ENCODE data around the gene KIF26B.
"Not testable (repeated sequence)": the region's sequence is repeated elsewhere in the genome, so short reads cannot be mapped to it uniquely, and the experiment has no call there.

KIF26B gene

GRCh38 chr1:245710961-245711903, 556.4 kb downstream of the KIF26B start:
- Histone ChIP-seq H3K36me3 (ENCODE audit: control insufficient read depth, insufficient read depth, low read length) (no peaks in the 10 kb centered on the region), H3K9me3 (ENCODE audit: control insufficient read depth, low read length) (no peaks in the 10 kb centered on the region), H3K4me1 (ENCODE audit: control insufficient read depth, insufficient read depth, low read length) (no peaks in the 10 kb centered on the region), H3K9ac (ENCODE audit: low read length) (no peak overlapping the region), H3K4me3 (ENCODE audit: low read length) (no peak overlapping the region), H3K27me3 (ENCODE audit: control insufficient read depth, insufficient read depth, low read length) (no peaks in the 10 kb centered on the region)

GRCh38 chr1:245714027-245714426, 559.2 kb downstream of the KIF26B start:
- not testable (repeated sequence) for H3K4me1 ChIP-seq (ENCODE audit: control insufficient read depth, insufficient read depth, low read length); H3K9me3 ChIP-seq (ENCODE audit: control insufficient read depth, low read length); H3K27me3 ChIP-seq (ENCODE audit: control insufficient read depth, insufficient read depth, low read length); H3K36me3 ChIP-seq (ENCODE audit: control insufficient read depth, insufficient read depth, low read length); H3K4me3 ChIP-seq (ENCODE audit: low read length); H3K9ac ChIP-seq (ENCODE audit: low read length)

GRCh38 chr1:245715291-245715701, 560.5 kb downstream of the KIF26B start:
- Histone ChIP-seq H3K36me3 (ENCODE audit: control insufficient read depth, insufficient read depth, low read length) (no peaks in the 10 kb centered on the region), H3K9ac (ENCODE audit: low read length) (no peak overlapping the region), H3K27me3 (ENCODE audit: control insufficient read depth, insufficient read depth, low read length) (no peaks in the 10 kb centered on the region), H3K9me3 (ENCODE audit: control insufficient read depth, low read length) (no peaks in the 10 kb centered on the region), H3K4me1 (ENCODE audit: control insufficient read depth, insufficient read depth, low read length) (no peaks in the 10 kb centered on the region), H3K4me3 (ENCODE audit: low read length) (no peak overlapping the region)

GRCh38 chr1:245715970-245716369, 561.2 kb downstream of the KIF26B start:
- Histone ChIP-seq H3K4me3 (ENCODE audit: low read length) (no peak overlapping the region), H3K9ac (ENCODE audit: low read length) (no peak overlapping the region), H3K4me1 (ENCODE audit: control insufficient read depth, insufficient read depth, low read length) (no peaks in the 10 kb centered on the region), H3K27me3 (ENCODE audit: control insufficient read depth, insufficient read depth, low read length) (no peaks in the 10 kb centered on the region), H3K36me3 (ENCODE audit: control insufficient read depth, insufficient read depth, low read length) (no peaks in the 10 kb centered on the region), H3K9me3 (ENCODE audit: control insufficient read depth, low read length) (no peaks in the 10 kb centered on the region)

- Histone ChIP-seq H3K9ac (ENCODE audit: low read length) (no peak overlapping the region), H3K27me3 (ENCODE audit: control insufficient read depth, insufficient read depth, low read length) (no peaks in the 10 kb centered on the region), H3K4me1 (ENCODE audit: control insufficient read depth, insufficient read depth, low read length) (no peaks in the 10 kb centered on the region), H3K4me3 (ENCODE audit: low read length) (no peak overlapping the region), H3K36me3 (ENCODE audit: control insufficient read depth, insufficient read depth, low read length) (no peaks in the 10 kb centered on the region), H3K9me3 (ENCODE audit: control insufficient read depth, low read length) (no peaks in the 10 kb centered on the region)
Observed at GRCh38 chr1:245716561-245716960, 561.8 kb downstream of the KIF26B start.

GRCh38 chr1:245717611-245718010, 562.8 kb downstream of the KIF26B start:
- Histone ChIP-seq H3K27me3 (ENCODE audit: control insufficient read depth, insufficient read depth, low read length) (no peaks in the 10 kb centered on the region), H3K9ac (ENCODE audit: low read length) (no peak overlapping the region), H3K4me3 (ENCODE audit: low read length) (no peak overlapping the region), H3K9me3 (ENCODE audit: control insufficient read depth, low read length) (no peaks in the 10 kb centered on the region), H3K36me3 (ENCODE audit: control insufficient read depth, insufficient read depth, low read length) (no peaks in the 10 kb centered on the region), H3K4me1 (ENCODE audit: control insufficient read depth, insufficient read depth, low read length) (no peaks in the 10 kb centered on the region)

GRCh38 chr1:245718123-245718522, 563.3 kb downstream of the KIF26B start:
- Histone ChIP-seq H3K27me3 (ENCODE audit: control insufficient read depth, insufficient read depth, low read length) (no peaks in the 10 kb centered on the region), H3K9me3 (ENCODE audit: control insufficient read depth, low read length) (no peaks in the 10 kb centered on the region), H3K4me3 (ENCODE audit: low read length) (no peak overlapping the region)

GRCh38 chr1:245718951-245719350, 564.2 kb downstream of the KIF26B start:
- Histone ChIP-seq H3K36me3 (ENCODE audit: control insufficient read depth, insufficient read depth, low read length) (no peaks in the 10 kb centered on the region), H3K27me3 (ENCODE audit: control insufficient read depth, insufficient read depth, low read length) (no peaks in the 10 kb centered on the region), H3K4me1 (ENCODE audit: control insufficient read depth, insufficient read depth, low read length) (no peaks in the 10 kb centered on the region), H3K9ac (ENCODE audit: low read length) (no peak overlapping the region), H3K4me3 (ENCODE audit: low read length) (no peak overlapping the region), H3K9me3 (ENCODE audit: control insufficient read depth, low read length) (no peaks in the 10 kb centered on the region)

More at GRCh38 chr1:245718123-245718522, 563.3 kb downstream of the KIF26B start:
- H3K9ac ChIP-seq (ENCODE audit: low read length), result no peak overlapping the region
- no peaks in the 10 kb centered on the region for H3K36me3 ChIP-seq (ENCODE audit: control insufficient read depth, insufficient read depth, low read length)
- H3K4me1 ChIP-seq (ENCODE audit: control insufficient read depth, insufficient read depth, low read length), result no peaks in the 10 kb centered on the region

GRCh38 chr1:245721488-245721887, 566.7 kb downstream of the KIF26B start:
- Histone ChIP-seq H3K9me3 (ENCODE audit: control insufficient read depth, low read length) (no peaks in the 10 kb centered on the region), H3K36me3 (ENCODE audit: control insufficient read depth, insufficient read depth, low read length) (no peaks in the 10 kb centered on the region), H3K9ac (ENCODE audit: low read length) (no peak overlapping the region), H3K27me3 (ENCODE audit: control insufficient read depth, insufficient read depth, low read length) (no peaks in the 10 kb centered on the region), H3K4me1 (ENCODE audit: control insufficient read depth, insufficient read depth, low read length) (no peaks in the 10 kb centered on the region), H3K4me3 (ENCODE audit: low read length) (no peak overlapping the region)

GRCh38 chr1:245728035-245728434, 573.2 kb downstream of the KIF26B start:
- H3K27me3 ChIP-seq (ENCODE audit: control insufficient read depth, insufficient read depth, low read length); H3K4me1 ChIP-seq (ENCODE audit: control insufficient read depth, insufficient read depth, low read length); H3K9me3 ChIP-seq (ENCODE audit: control insufficient read depth, low read length); H3K36me3 ChIP-seq (ENCODE audit: control insufficient read depth, insufficient read depth, low read length); H3K4me3 ChIP-seq (ENCODE audit: low read length); H3K9ac ChIP-seq (ENCODE audit: low read length): not testable (repeated sequence)

- Histone ChIP-seq H3K36me3 (ENCODE audit: control insufficient read depth, insufficient read depth, low read length) (no peaks in the 10 kb centered on the region), H3K9me3 (ENCODE audit: control insufficient read depth, low read length) (no peaks in the 10 kb centered on the region), H3K4me1 (ENCODE audit: control insufficient read depth, insufficient read depth, low read length) (no peaks in the 10 kb centered on the region), H3K27me3 (ENCODE audit: control insufficient read depth, insufficient read depth, low read length) (no peaks in the 10 kb centered on the region), H3K9ac (ENCODE audit: low read length) (no peak overlapping the region), H3K4me3 (ENCODE audit: low read length) (no peak overlapping the region)
Observed at GRCh38 chr1:245730801-245731200, 576.0 kb downstream of the KIF26B start.

- H3K4me3 ChIP-seq (ENCODE audit: low read length); H3K9ac ChIP-seq (ENCODE audit: low read length); H3K9me3 ChIP-seq (ENCODE audit: control insufficient read depth, low read length); H3K4me1 ChIP-seq (ENCODE audit: control insufficient read depth, insufficient read depth, low read length); H3K27me3 ChIP-seq (ENCODE audit: control insufficient read depth, insufficient read depth, low read length); H3K36me3 ChIP-seq (ENCODE audit: control insufficient read depth, insufficient read depth, low read length): not testable (repeated sequence)
Observed at GRCh38 chr1:245740336-245740735, 585.6 kb downstream of the KIF26B start.
